ENCODE measurements around the gene RACK1.

The RACK1 gene

GRCh38 chr5:181235323-181235688 lies 8.4 kb downstream of the RACK1 start:
- no peak for DNase-seq (ENCODE audit: low spot score)
- TF ChIP-seq, protein P1, sequence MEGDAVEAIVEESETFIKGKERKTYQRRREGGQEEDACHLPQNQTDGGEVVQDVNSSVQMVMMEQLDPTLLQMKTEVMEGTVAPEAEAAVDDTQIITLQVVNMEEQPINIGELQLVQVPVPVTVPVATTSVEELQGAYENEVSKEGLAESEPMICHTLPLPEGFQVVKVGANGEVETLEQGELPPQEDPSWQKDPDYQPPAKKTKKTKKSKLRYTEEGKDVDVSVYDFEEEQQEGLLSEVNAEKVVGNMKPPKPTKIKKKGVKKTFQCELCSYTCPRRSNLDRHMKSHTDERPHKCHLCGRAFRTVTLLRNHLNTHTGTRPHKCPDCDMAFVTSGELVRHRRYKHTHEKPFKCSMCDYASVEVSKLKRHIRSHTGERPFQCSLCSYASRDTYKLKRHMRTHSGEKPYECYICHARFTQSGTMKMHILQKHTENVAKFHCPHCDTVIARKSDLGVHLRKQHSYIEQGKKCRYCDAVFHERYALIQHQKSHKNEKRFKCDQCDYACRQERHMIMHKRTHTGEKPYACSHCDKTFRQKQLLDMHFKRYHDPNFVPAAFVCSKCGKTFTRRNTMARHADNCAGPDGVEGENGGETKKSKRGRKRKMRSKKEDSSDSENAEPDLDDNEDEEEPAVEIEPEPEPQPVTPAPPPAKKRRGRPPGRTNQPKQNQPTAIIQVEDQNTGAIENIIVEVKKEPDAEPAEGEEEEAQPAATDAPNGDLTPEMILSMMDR (IDR thresholded peaks at IDR 0.05; ENCODE audit: extremely low read depth, missing control alignments): no peak

- TF ChIP-seq, protein P1 (IDR thresholded peaks at IDR 0.05; ENCODE audit: extremely low read depth, missing control alignments): no peak
- no peak for DNase-seq (ENCODE audit: low spot score)
Observed at GRCh38 chr5:181234455-181235306, 9.0 kb downstream of the RACK1 start.

DNA sequence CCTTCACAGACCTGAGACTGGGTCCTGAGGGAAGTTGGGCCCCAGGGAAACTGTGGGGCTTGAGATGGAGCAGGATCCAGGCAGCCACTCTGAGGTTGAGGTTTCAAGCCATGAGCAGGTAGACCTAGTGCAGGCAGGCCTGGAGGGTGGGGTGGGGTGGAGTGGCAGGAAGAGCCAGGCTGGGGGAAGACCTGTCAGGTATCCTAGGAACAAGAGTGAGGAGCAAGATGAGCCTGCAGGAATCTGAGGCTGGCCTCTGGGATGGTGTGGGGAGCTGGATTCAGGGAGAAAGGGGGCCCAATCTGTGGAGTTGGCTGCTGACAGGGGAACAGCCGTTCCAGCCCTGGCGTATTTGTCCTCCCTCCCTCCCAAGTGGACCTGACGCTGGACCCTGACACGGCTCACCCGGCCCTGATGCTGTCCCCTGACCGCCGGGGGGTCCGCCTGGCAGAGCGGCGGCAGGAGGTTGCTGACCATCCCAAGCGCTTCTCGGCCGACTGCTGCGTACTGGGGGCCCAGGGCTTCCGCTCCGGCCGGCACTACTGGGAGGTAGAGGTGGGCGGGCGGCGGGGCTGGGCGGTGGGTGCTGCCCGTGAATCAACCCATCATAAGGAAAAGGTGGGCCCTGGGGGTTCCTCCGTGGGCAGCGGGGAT lies 9.8 kb downstream of the RACK1 start:
- no peak for DNase-seq (ENCODE audit: low spot score)
- TF ChIP-seq, protein P1 (IDR thresholded peaks at IDR 0.05; ENCODE audit: extremely low read depth, missing control alignments): no peak

- TF ChIP-seq, protein P1 (IDR thresholded peaks at IDR 0.05; ENCODE audit: extremely low read depth, missing control alignments): no peak
- DNase-seq (ENCODE audit: low spot score): no peak
Observed at GRCh38 chr5:181233088-181233800, 10.5 kb downstream of the RACK1 start.

DNA sequence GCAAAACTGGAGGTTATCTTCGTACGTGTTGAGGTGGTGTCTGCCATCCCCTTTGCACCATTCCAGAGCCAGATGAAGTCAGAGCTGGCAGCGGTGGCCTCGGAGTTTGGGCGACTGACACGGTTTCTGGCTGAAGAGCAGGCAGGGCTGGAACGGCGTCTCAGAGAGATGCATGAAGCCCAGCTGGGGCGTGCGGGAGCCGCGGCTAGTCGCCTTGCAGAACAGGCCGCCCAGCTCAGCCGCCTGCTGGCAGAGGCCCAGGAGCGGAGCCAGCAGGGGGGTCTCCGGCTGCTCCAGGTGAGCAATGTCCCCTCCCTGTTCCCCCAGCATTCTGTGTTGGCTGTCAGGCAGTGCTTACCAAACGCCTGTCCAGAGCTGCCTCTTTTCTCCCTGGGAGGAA lies 11.1 kb downstream of the RACK1 start:
- no peak for DNase-seq (ENCODE audit: low spot score)
- TF ChIP-seq, protein P1 (IDR thresholded peaks at IDR 0.05; ENCODE audit: extremely low read depth, missing control alignments): no peak

GRCh38 chr5:181231432-181231831 lies 12.3 kb downstream of the RACK1 start:
- no peak for DNase-seq (ENCODE audit: low spot score)
- TF ChIP-seq, protein P1 (IDR thresholded peaks at IDR 0.05; ENCODE audit: extremely low read depth, missing control alignments): no peak

- no peak for DNase-seq (ENCODE audit: low spot score)
Observed at GRCh38 chr5:181230551-181230950, 13.2 kb downstream of the RACK1 start.

More at GRCh38 chr5:181230551-181230950, 13.2 kb downstream of the RACK1 start:
- TF ChIP-seq, protein P1 (IDR thresholded peaks at IDR 0.05; ENCODE audit: extremely low read depth, missing control alignments): no peak
